ENCODE measurements around the gene STK32B.

The STK32B gene

GRCh38 chr4:5444918-5445517, 393.7 kb downstream of the STK32B start:
- H3K27ac ChIP-seq = no peak overlapping the region

DNA sequence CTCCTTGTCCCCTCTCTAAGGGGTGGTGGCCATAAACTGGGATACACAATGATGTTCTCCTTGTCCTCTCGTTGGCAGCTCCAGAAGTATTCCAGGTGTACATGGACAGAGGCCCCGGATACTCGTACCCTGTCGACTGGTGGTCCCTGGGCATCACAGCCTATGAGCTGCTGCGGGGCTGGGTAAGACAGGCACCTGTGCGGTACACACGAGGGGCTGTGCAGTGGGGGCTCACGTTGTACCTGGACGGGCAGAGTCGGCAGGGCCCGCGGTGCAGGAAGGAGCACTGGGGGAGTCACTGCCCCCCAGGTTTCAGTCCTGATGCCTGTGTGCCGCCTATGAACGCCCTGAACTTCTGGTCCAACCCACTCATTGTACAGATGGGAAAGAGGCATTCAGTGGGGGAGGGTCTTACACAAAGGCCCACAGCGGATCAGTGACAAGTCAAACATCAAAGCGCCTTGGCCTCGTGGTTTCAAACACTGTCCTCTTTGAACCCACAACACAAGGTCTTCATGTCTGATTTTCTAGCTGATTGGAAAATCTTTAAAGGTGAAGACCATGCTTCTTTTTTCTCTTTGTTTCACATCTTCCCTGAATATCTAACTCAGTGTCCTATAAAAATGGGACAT, 395.4 kb downstream of the STK32B start:
- TF ChIP-seq ZFX (IDR thresholded peaks at IDR 0.05; ENCODE audit: borderline replicate concordance) = no peak
- TF ChIP-seq CTCF (IDR thresholded peaks at IDR 0.05) = no peak
- no peak overlapping the region for H3K27ac ChIP-seq

More at GRCh38 chr4:5444918-5445517, 393.7 kb downstream of the STK32B start:
- TF ChIP-seq ZFX (IDR thresholded peaks at IDR 0.05; ENCODE audit: borderline replicate concordance) = no peak
- TF ChIP-seq CTCF (IDR thresholded peaks at IDR 0.05) = no peak

DNA sequence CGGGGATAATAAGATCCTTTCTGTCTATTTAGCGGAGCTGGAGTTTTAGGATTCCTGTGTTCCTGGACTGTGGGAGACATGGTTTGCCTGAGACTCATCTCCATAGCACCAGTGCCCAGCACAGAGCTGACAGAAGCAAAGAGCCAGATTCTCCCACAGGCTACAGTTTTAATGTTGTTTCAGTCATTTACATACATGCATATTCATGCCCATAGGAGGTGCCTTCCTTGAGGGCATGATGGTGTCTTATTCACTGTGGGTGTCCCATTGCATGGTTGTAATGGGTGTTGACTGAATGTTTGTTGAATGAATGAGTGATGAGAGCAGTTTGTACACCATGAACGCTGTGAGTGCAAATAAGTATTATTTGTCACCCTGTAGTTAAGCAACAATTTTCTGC, 396.5 kb downstream of the STK32B start:
- TF ChIP-seq CTCF (IDR thresholded peaks at IDR 0.05) = no peak
- TF ChIP-seq ZFX (IDR thresholded peaks at IDR 0.05; ENCODE audit: borderline replicate concordance) = no peak
- no peak overlapping the region for H3K27ac ChIP-seq

- TF ChIP-seq CTCF (IDR thresholded peaks at IDR 0.05) (no peak), ZFX (IDR thresholded peaks at IDR 0.05; ENCODE audit: borderline replicate concordance) (no peak)
- H3K27ac ChIP-seq = no peak overlapping the region
Measured at GRCh38 chr4:5448221-5448620, 396.9 kb downstream of the STK32B start.

- no peak overlapping the region for H3K27ac ChIP-seq
- no peak for TF ChIP-seq CTCF (IDR thresholded peaks at IDR 0.05)
- TF ChIP-seq ZFX (IDR thresholded peaks at IDR 0.05; ENCODE audit: borderline replicate concordance) = no peak
Measured at GRCh38 chr4:5451243-5451642, 400.0 kb downstream of the STK32B start.

DNA sequence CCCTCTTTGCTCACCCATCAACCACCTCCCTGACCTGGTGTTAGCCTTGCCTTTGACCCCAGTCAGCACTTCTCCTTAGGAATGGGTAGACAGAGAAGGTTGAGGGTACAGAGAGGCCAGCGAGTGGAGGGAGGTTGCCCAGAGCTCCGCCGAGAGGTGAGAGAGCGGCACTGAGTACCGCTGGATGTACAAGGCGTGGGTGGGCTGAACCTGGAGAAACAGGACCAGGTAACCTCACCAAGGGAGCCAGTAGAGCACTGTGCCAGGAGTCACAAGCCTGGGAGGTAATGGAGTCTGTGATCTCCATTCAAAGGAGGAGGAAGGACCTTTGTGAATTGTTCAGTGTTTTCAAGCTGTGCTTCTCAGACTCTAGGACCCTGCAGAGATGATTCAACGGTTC, 400.9 kb downstream of the STK32B start:
- no peak overlapping the region for H3K27ac ChIP-seq
- TF ChIP-seq ZFX (IDR thresholded peaks at IDR 0.05; ENCODE audit: borderline replicate concordance) = no peak
- TF ChIP-seq CTCF (IDR thresholded peaks at IDR 0.05) = no peak

GRCh38 chr4:5455003-5455585, 403.8 kb downstream of the STK32B start:
- H3K27ac ChIP-seq = no peak overlapping the region
- TF ChIP-seq CTCF (IDR thresholded peaks at IDR 0.05) (no peak), ZFX (IDR thresholded peaks at IDR 0.05; ENCODE audit: borderline replicate concordance) (no peak)

Measured in 22Rv1 (cell line).